SKM-1 (cell line): ENCODE measurements around the gene RTF1.
A peak's percentile ranks its signal among the peaks of the same experiment; 100 is the strongest.
"Not testable (repeated sequence)": the region's sequence is repeated elsewhere in the genome, so short reads cannot be mapped to it uniquely, and the experiment has no call there.

Experiments used
- DNase-seq: peaks from one replicate; lab custom pipeline; 2025; ENCODE audit not compliant: unreplicated experiment; lab: John Stamatoyannopoulos, UW

The RTF1 gene

GRCh38 chr15:41435037-41435786, 18.3 kb downstream of the RTF1 start:
- DNase-seq, result no peak

- DNase-seq, result no peak
Observed at GRCh38 chr15:41437448-41437847, 20.6 kb downstream of the RTF1 start.

- no peak for DNase-seq
Observed at GRCh38 chr15:41438206-41438605, 21.3 kb downstream of the RTF1 start.

- DNase-seq, result not testable (repeated sequence)
Observed at GRCh38 chr15:41438745-41439144, 21.9 kb downstream of the RTF1 start.

- no peak for DNase-seq
Observed at GRCh38 chr15:41443275-41443674, 26.4 kb downstream of the RTF1 start.

GRCh38 chr15:41445399-41445798, 28.5 kb downstream of the RTF1 start:
- no peak for DNase-seq

- no peak for DNase-seq
Observed at GRCh38 chr15:41462084-41462795, 45.3 kb downstream of the RTF1 start.

GRCh38 chr15:41464889-41465580, 48.1 kb downstream of the RTF1 start:
- no peak for DNase-seq

GRCh38 chr15:41465822-41466421, 49.0 kb downstream of the RTF1 start:
- DNase-seq, result peak; percentile 53

GRCh38 chr15:41466711-41467110, 49.8 kb downstream of the RTF1 start:
- no peak for DNase-seq

GRCh38 chr15:41469644-41470043, 52.7 kb downstream of the RTF1 start:
- not testable (repeated sequence) for DNase-seq

- no peak for DNase-seq
Observed at GRCh38 chr15:41473418-41473817, 56.5 kb downstream of the RTF1 start.

GRCh38 chr15:41474436-41474835, 57.5 kb downstream of the RTF1 start:
- no peak for DNase-seq

GRCh38 chr15:41474941-41475340, 58.0 kb downstream of the RTF1 start:
- DNase-seq, result no peak

GRCh38 chr15:41476416-41477048, 59.6 kb downstream of the RTF1 start:
- no peak for DNase-seq

GRCh38 chr15:41480396-41481140, 63.7 kb downstream of the RTF1 start:
- DNase-seq, result no peak

- no peak for DNase-seq
Observed at GRCh38 chr15:41482110-41482877, 65.4 kb downstream of the RTF1 start.

GRCh38 chr15:41483115-41483514, 66.2 kb downstream of the RTF1 start:
- no peak for DNase-seq

- no peak for DNase-seq
Observed at GRCh38 chr15:41483519-41483918, 66.6 kb downstream of the RTF1 start.
